ENCODE data around the gene SCUBE1. TPM values are rescaled to one million over a fixed set of nuclear protein-coding genes. Genes with fewer than 3 reads are reported as not detected.

The SCUBE1 gene
- total RNA-seq, 1 donor from 2014 or later, result 54.7 TPM

- no peak overlapping the region for H3K27ac Mint-ChIP-seq (ENCODE audit: unreplicated experiment)
- no peaks in the 10 kb centered on the region for H3K9me3 Mint-ChIP-seq (ENCODE audit: unreplicated experiment)
- H3K27me3 Mint-ChIP-seq (ENCODE audit: unreplicated experiment), result peaks cover 10% of the 10 kb centered on the region
- peaks cover 4% of the 10 kb centered on the region for H3K36me3 Mint-ChIP-seq (ENCODE audit: low read depth, unreplicated experiment)
- DNase-seq (ENCODE audit: low spot score), result no peak
- peaks cover 31% of the 10 kb centered on the region for H3K4me1 Mint-ChIP-seq (ENCODE audit: unreplicated experiment)
- TF ChIP-seq CTCF (IDR thresholded peaks at IDR 0.05; ENCODE audit: unreplicated experiment), result no peak
- no peak overlapping the region for H3K4me3 Mint-ChIP-seq (ENCODE audit: unreplicated experiment)
Observed at GRCh38 chr22:43292630-43293018, 50.5 kb downstream of the SCUBE1 start.

- DNase-seq (ENCODE audit: low spot score), result no peak
- Mint-ChIP-seq H3K9me3 (ENCODE audit: unreplicated experiment) (no peaks in the 10 kb centered on the region), H3K36me3 (ENCODE audit: low read depth, unreplicated experiment) (peaks cover 4% of the 10 kb centered on the region), H3K4me1 (ENCODE audit: unreplicated experiment) (peaks cover 25% of the 10 kb centered on the region), H3K27me3 (ENCODE audit: unreplicated experiment) (peaks cover 10% of the 10 kb centered on the region), H3K27ac (ENCODE audit: unreplicated experiment) (no peak overlapping the region), H3K4me3 (ENCODE audit: unreplicated experiment) (no peak overlapping the region)
- TF ChIP-seq CTCF (IDR thresholded peaks at IDR 0.05; ENCODE audit: unreplicated experiment), result no peak
Observed at GRCh38 chr22:43291381-43291780, 51.8 kb downstream of the SCUBE1 start.

DNA sequence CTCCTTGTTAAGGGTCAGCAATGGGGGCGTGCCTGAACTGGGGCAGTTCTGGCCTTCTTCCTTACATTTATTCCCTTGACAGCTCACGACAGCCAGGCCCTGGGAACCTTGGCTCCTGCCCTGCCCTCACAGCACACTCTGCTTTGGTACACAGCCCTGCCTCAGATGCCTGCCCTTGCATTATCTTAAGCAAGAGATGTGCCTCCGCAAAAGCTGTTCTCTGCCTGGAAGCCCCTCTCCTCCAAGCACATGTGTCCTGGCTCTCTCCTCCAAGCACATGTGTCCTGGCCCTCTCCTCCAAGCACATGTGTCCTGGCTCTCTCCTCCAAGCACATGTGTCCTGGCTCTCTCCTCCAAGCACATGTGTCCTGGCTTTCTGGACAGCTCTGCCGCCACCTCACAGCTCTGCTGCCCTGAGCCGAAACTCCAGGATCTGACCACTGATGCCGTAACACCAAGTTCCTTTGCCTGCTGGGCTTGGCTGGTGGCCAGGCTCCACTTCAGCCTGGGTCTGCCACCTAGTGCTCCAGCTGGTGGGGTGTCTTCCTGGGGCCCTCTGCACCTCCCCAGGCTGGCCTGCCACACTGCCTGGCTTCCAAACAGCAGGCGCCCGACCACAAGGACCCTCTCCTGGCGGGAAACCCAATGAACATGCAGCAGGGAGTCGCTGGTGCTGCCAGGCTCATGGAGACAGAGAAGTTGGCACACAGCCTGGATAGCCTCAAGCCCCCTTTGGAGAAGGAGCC lies 53.0 kb downstream of the SCUBE1 start:
- no peaks in the 10 kb centered on the region for H3K9me3 Mint-ChIP-seq (ENCODE audit: unreplicated experiment)
- H3K4me1 Mint-ChIP-seq (ENCODE audit: unreplicated experiment), result peaks cover 14% of the 10 kb centered on the region
- H3K27me3 Mint-ChIP-seq (ENCODE audit: unreplicated experiment), result peaks cover 7% of the 10 kb centered on the region
- no peak for DNase-seq (ENCODE audit: low spot score)
- no peak for TF ChIP-seq CTCF (IDR thresholded peaks at IDR 0.05; ENCODE audit: unreplicated experiment)
- H3K27ac Mint-ChIP-seq (ENCODE audit: unreplicated experiment), result no peak overlapping the region
- H3K4me3 Mint-ChIP-seq (ENCODE audit: unreplicated experiment), result no peak overlapping the region
- H3K36me3 Mint-ChIP-seq (ENCODE audit: low read depth, unreplicated experiment), result peaks cover 4% of the 10 kb centered on the region

DNA sequence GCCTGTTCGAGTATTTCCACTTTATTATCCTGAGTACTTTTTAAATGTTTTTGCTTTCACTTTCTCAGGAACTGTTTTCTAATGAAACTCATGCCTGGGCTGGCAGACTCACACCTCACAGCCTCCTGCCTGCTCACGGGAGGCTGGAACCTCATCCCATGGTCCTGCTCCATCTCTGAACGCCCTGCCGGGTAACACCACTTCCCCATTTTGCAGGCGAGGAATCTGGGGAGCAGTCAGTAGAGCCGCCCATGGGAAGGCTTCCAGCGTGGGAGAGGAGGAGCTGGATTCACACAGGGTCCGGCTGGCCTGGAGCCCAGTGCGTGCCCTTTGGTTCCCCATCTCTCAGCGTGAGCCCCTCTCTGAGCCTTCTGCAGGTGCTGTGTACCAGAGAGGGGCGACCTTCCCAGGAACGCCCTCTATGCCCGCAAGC lies 53.6 kb downstream of the SCUBE1 start:
- no peaks in the 10 kb centered on the region for H3K9me3 Mint-ChIP-seq (ENCODE audit: unreplicated experiment)
- H3K4me3 Mint-ChIP-seq (ENCODE audit: unreplicated experiment), result no peak overlapping the region
- peaks cover 8% of the 10 kb centered on the region for H3K4me1 Mint-ChIP-seq (ENCODE audit: unreplicated experiment)
- DNase-seq (ENCODE audit: low spot score), result no peak
- peaks cover 4% of the 10 kb centered on the region for H3K36me3 Mint-ChIP-seq (ENCODE audit: low read depth, unreplicated experiment)
- H3K27ac Mint-ChIP-seq (ENCODE audit: unreplicated experiment), result no peak overlapping the region
- TF ChIP-seq CTCF (IDR thresholded peaks at IDR 0.05; ENCODE audit: unreplicated experiment), result no peak
- H3K27me3 Mint-ChIP-seq (ENCODE audit: unreplicated experiment), result peaks cover 4% of the 10 kb centered on the region

DNA sequence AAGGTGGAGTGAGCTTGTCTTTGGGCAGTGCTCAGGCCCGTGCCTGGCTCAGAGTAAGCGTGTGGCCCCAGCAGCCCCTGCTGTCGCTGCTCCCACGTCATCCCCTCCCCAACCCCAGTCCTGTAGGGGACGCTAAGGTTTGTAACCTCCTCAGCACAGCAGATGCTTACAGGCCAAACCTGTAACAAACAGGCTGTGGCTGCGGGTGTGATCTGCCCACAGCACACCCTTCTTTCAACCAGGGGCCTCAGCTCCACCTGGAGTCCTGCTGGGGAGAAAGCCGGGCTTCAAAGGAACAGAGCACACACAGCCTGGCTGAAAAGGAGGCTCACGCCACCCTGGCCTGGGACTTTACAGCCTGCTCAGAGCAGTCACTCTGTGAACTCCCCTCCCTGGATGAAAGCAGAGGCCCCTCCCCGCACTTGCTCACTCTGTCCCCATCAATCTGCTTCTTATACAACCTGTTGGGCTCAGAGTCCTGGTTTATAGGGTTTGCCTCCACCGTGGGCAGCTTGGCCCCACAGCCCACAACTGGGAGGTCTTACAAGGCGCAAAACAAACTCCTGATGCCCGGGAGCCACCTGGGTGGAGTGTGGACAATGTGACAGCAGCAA lies 54.3 kb downstream of the SCUBE1 start:
- H3K9me3 Mint-ChIP-seq (ENCODE audit: unreplicated experiment), result no peaks in the 10 kb centered on the region
- H3K27me3 Mint-ChIP-seq (ENCODE audit: unreplicated experiment), result peaks cover 4% of the 10 kb centered on the region
- no peak overlapping the region for H3K27ac Mint-ChIP-seq (ENCODE audit: unreplicated experiment)
- DNase-seq (ENCODE audit: low spot score), result no peak
- H3K4me3 Mint-ChIP-seq (ENCODE audit: unreplicated experiment), result no peak overlapping the region
- TF ChIP-seq CTCF (IDR thresholded peaks at IDR 0.05; ENCODE audit: unreplicated experiment), result no peak
- H3K4me1 Mint-ChIP-seq (ENCODE audit: unreplicated experiment), result peaks cover 4% of the 10 kb centered on the region
- peaks cover 4% of the 10 kb centered on the region for H3K36me3 Mint-ChIP-seq (ENCODE audit: low read depth, unreplicated experiment)

Data from endothelial cell (in vitro differentiated cells).